Muscle layer of colon (tissue), 2 donors: ENCODE data around the gene PM20D2.
A peak's percentile ranks its signal among the peaks of the same experiment; 100 is the strongest.

Experiments
- H3K27ac ChIP-seq: one replicate; pipeline ENCODE4 v1.7.0; 2013; ENCODE audit warnings: low read depth, mild to moderate bottlenecking, low read length, moderate library complexity
- H3K27me3 ChIP-seq, 2 donors: one replicate each; pipeline ENCODE4 v1.7.0; 2013; ENCODE audit warnings: low read length in 2 of 2, mild to moderate bottlenecking in 2 of 2; ENCODE audit not compliant: insufficient read depth in 2 of 2, control insufficient read depth in 1 of 2
- H3K36me3 ChIP-seq: one replicate; pipeline ENCODE4 v1.7.0; 2013; ENCODE audit warnings: mild to moderate bottlenecking, low read length; ENCODE audit not compliant: insufficient read depth
- H3K4me1 ChIP-seq: one replicate; pipeline ENCODE4 v1.7.0; 2013; ENCODE audit warnings: mild to moderate bottlenecking, low read length; ENCODE audit not compliant: insufficient read depth
- H3K4me3 ChIP-seq, 2 donors: one replicate each; pipeline ENCODE4 v1.7.0; 2013; ENCODE audit warnings: low read length in 2 of 2, low read depth in 1 of 2, mild to moderate bottlenecking in 1 of 2, moderate library complexity in 1 of 2
- H3K9ac ChIP-seq: one replicate; pipeline ENCODE4 v1.7.0; 2013; ENCODE audit warnings: low read length
- H3K9me3 ChIP-seq: one replicate; pipeline ENCODE4 v1.7.0; 2013; ENCODE audit warnings: mild to moderate bottlenecking, low read length
- donor health status: abdominal sarcoma.
- donor health status: Adenocarcinoma of cecum.

PM20D2 gene

DNA sequence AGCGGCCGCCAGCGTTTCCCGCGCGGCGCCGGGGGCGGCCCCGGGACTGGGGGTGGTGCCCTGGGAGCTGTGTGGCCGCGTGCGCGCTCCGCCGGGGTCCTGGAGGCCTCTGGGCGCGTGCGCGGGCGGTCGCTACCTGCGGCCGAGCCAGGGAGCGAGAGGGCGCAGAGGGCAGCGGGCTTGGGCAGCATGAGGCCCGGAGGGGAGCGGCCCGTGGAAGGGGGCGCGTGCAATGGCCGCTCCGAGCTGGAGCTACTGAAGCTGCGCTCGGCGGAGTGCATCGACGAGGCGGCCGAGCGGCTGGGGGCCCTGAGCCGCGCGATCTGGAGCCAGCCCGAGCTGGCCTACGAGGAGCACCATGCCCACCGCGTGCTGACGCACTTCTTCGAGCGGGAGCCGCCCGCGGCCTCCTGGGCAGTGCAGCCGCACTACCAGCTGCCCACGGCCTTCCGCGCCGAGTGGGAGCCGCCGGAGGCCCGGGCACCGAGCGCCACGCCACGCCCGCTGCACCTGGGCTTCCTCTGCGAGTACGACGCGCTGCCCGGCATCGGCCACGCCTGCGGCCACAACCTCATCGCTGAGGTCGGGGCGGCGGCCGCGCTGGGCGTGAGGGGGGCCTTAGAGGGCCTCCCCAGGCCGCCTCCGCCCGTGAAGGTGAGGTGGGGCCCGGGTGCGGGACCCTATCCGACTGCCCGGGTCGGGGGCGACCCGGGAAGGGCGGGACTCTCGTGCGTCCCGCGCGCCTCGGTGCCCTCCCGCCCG lies at the start of gene PM20D2:
PM20D2 (plus strand) TSS at position 100 of the 762 bp plus-strand sequence; CDS start at position 190, 90 bp downstream.
- H3K9ac ChIP-seq = peak within 1 kb of the TSS; percentile 69
- H3K27ac ChIP-seq = peak within 1 kb of the TSS; percentile 85
- no peaks in the 10 kb centered on the region for H3K27me3 ChIP-seq
- peaks cover 20% of the 10 kb centered on the region for H3K4me1 ChIP-seq
- no peaks in the 10 kb centered on the region for H3K9me3 ChIP-seq
- peak within 1 kb of the TSS; percentile 75 to 86 for H3K4me3 ChIP-seq
- no peaks in the 10 kb centered on the region for H3K36me3 ChIP-seq

DNA sequence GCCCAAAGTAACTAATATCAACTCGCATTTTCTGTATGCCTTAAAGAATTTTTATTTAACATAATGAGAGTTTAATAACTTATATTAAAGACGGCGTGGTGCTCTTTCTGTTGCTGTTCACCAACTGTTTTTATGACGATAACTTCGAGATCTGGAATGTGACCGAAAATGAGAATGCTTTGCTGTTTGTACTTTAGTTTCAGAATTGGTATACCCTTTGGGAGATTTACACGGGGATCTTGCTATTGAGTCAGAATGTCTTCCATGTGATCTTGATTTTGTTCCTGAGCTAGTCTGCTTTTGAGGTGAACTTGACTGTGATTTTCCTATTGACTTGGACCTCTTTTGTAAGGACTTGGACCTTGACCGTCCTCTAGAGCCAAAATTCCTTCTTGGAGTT lies 47.4 kb upstream of the PM20D2 start:
- H3K9me3 ChIP-seq = no peaks in the 10 kb centered on the region
- no peaks in the 10 kb centered on the region for H3K27me3 ChIP-seq
- no peak overlapping the region for H3K27ac ChIP-seq
- no peaks in the 10 kb centered on the region for H3K4me1 ChIP-seq
- H3K4me3 ChIP-seq = no peak overlapping the region
- H3K36me3 ChIP-seq = no peaks in the 10 kb centered on the region
- no peak overlapping the region for H3K9ac ChIP-seq

GRCh38 chr6:89100114-89100513 lies 45.7 kb upstream of the PM20D2 start:
- Histone ChIP-seq H3K9ac (no peak overlapping the region), H3K27me3 (no peaks in the 10 kb centered on the region), H3K9me3 (no peaks in the 10 kb centered on the region)

GRCh38 chr6:89110284-89110683 lies 35.6 kb upstream of the PM20D2 start:
- Histone ChIP-seq H3K9me3 (no peaks in the 10 kb centered on the region), H3K9ac (no peak overlapping the region), H3K4me1 (no peaks in the 10 kb centered on the region), H3K27ac (no peak overlapping the region), H3K4me3 (no peak overlapping the region), H3K36me3 (no peaks in the 10 kb centered on the region), H3K27me3 (no peaks in the 10 kb centered on the region)

More at GRCh38 chr6:89100114-89100513, 45.7 kb upstream of the PM20D2 start:
- Histone ChIP-seq H3K4me1 (no peaks in the 10 kb centered on the region), H3K27ac (no peak overlapping the region), H3K4me3 (no peak overlapping the region), H3K36me3 (no peaks in the 10 kb centered on the region)

DNA sequence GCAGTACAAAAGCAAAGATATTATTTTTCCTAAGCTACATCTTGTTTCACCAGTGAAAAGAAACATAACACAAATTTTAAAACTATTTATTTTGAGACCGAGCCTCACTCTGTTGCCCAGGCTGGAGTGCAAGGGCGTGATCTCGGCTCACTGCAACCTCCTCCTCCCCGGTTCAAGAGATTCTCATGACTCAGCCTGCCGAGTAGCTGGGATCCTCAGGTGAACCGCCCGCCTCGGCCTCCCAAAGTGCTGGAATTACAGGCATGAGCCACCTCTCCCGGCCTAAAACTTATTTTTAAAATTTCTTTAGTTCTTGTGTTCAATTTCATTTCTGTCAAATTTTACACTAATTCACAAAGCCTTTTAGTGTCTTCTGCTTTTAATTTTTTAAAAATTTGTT lies 33.9 kb upstream of the PM20D2 start:
- H3K27me3 ChIP-seq = no peaks in the 10 kb centered on the region
- peaks cover 3% of the 10 kb centered on the region for H3K4me1 ChIP-seq
- H3K36me3 ChIP-seq = no peaks in the 10 kb centered on the region
- H3K4me3 ChIP-seq = no peak overlapping the region
- no peaks in the 10 kb centered on the region for H3K9me3 ChIP-seq
- no peak overlapping the region for H3K27ac ChIP-seq
- no peak overlapping the region for H3K9ac ChIP-seq

- no peaks in the 10 kb centered on the region for H3K27me3 ChIP-seq
- no peaks in the 10 kb centered on the region for H3K9me3 ChIP-seq
- peaks cover 4% of the 10 kb centered on the region for H3K4me1 ChIP-seq
- H3K36me3 ChIP-seq = no peaks in the 10 kb centered on the region
- peak overlapping the region in 1 of 2 donors; percentile 62 for H3K4me3 ChIP-seq
- H3K27ac ChIP-seq = no peak overlapping the region
- H3K9ac ChIP-seq = no peak overlapping the region
Observed at GRCh38 chr6:89116702-89117101, 29.2 kb upstream of the PM20D2 start.

- H3K27me3 ChIP-seq = no peaks in the 10 kb centered on the region
- peak within 1 kb of the TSS; percentile 64 for H3K27ac ChIP-seq
- H3K4me3 ChIP-seq = peak within 1 kb of the TSS; percentile 52 to 62
- no peak within 1 kb of the TSS for H3K9ac ChIP-seq
- peaks cover 4% of the 10 kb centered on the region for H3K4me1 ChIP-seq
- no peaks in the 10 kb centered on the region for H3K36me3 ChIP-seq
- no peaks in the 10 kb centered on the region for H3K9me3 ChIP-seq
Observed at GRCh38 chr6:89117211-89118108, 28.4 kb upstream of the PM20D2 start, which contains the start of gene SRSF12. Gene SRSF12, minus strand, starts transcription at chr6:89118071. Its CDS starts 184 bp downstream, at chr6:89117887.

DNA sequence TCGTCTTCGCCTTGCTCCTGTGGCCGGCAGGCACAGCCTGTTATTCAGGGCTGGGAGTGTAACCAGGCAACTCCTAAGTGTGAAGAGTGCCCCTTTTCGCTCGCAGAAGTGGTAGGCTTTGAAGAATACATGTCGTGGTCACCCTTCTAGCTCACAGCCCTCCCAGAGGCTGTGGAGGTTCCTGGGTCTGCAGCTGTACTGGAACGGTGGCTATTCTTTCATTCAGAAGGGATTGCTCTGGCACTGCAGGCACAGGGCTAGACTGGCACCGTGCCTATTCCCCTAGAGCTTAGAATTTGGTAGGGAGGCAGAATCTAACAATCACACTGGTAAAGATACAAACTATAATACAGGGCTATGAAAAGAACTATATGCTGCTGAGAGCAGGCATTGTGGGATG lies 26.9 kb upstream of the PM20D2 start:
- Histone ChIP-seq H3K9me3 (no peaks in the 10 kb centered on the region), H3K27ac (no peak overlapping the region), H3K4me3 (no peak overlapping the region), H3K36me3 (no peaks in the 10 kb centered on the region), H3K27me3 (no peaks in the 10 kb centered on the region), H3K9ac (no peak overlapping the region), H3K4me1 (peaks cover 4% of the 10 kb centered on the region)

GRCh38 chr6:89120371-89120770 lies 25.5 kb upstream of the PM20D2 start:
- Histone ChIP-seq H3K27me3 (no peaks in the 10 kb centered on the region), H3K9ac (no peak overlapping the region), H3K27ac (no peak overlapping the region), H3K4me3 (no peak overlapping the region), H3K4me1 (peaks cover 4% of the 10 kb centered on the region), H3K36me3 (no peaks in the 10 kb centered on the region), H3K9me3 (no peaks in the 10 kb centered on the region)

GRCh38 chr6:89121934-89122333 lies 23.9 kb upstream of the PM20D2 start:
- Histone ChIP-seq H3K4me1 (peaks cover 2% of the 10 kb centered on the region), H3K27ac (no peak overlapping the region), H3K36me3 (no peaks in the 10 kb centered on the region), H3K9ac (no peak overlapping the region), H3K27me3 (no peaks in the 10 kb centered on the region), H3K9me3 (no peaks in the 10 kb centered on the region), H3K4me3 (no peak overlapping the region)

DNA sequence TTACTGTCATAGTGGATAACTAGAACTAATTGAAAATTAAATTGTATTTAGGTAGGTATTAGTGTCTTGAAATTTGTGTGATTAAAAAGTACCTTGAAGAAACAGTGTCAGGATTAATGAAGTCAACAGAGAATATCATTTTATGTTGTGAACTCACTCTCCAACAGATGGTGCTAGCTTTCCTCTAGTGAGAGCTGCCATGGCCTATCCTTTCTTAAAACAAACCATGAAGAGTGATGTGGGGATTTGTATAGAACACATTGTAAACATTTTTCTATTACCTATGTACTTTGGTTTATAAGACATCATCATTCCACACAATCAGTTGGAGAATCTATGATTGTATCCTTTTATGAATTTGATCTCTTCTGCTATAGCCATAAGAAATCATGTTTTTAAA lies 23.2 kb upstream of the PM20D2 start:
- H3K4me1 ChIP-seq = no peaks in the 10 kb centered on the region
- H3K36me3 ChIP-seq = no peaks in the 10 kb centered on the region
- H3K27me3 ChIP-seq = no peaks in the 10 kb centered on the region
- H3K4me3 ChIP-seq = no peak overlapping the region
- H3K9ac ChIP-seq = no peak overlapping the region
- H3K27ac ChIP-seq = no peak overlapping the region
- H3K9me3 ChIP-seq = no peaks in the 10 kb centered on the region
